Endothelial cell of umbilical vein (primary cell): ENCODE measurements around the gene SLC25A28.
A peak's percentile ranks its signal among the peaks of the same experiment; 100 is the strongest.

ENCODE experiments used
- EZH2 ChIP-seq: IDR thresholded peaks from 2 replicates; pipeline ENCODE4 v1.6.1; 2012; ENCODE audit warnings: borderline replicate concordance, low read depth, mild to moderate bottlenecking, moderate library complexity, low read length, inconsistent platforms; ENCODE audit not compliant: severe bottlenecking
- FOS ChIP-seq: IDR thresholded peaks from 2 replicates; pipeline ENCODE4 v1.6.1; 2011; ENCODE audit warnings: mild to moderate bottlenecking, low read length, moderate library complexity, borderline replicate concordance; ENCODE audit not compliant: insufficient read depth
- JUN ChIP-seq: IDR thresholded peaks from 2 replicates; pipeline ENCODE4 v1.6.1; 2011; ENCODE audit warnings: borderline replicate concordance, low read depth; ENCODE audit not compliant: insufficient read length, insufficient read depth
- MYC ChIP-seq: IDR thresholded peaks from one replicate; pipeline ENCODE4 v1.6.1; 2011; ENCODE audit warnings: mild to moderate bottlenecking, low read depth, low read length
- POLR2A ChIP-seq: IDR thresholded peaks from 2 replicates; pipeline ENCODE4 v1.6.1; 2012; ENCODE audit warnings: low read depth, mild to moderate bottlenecking, control low read depth, low read length
- POLR2AphosphoS5 ChIP-seq: IDR thresholded peaks from 2 replicates; pipeline ENCODE4 v1.6.1; 2012; ENCODE audit warnings: low read depth, mild to moderate bottlenecking, control low read depth, low read length, moderate library complexity; ENCODE audit not compliant: insufficient read depth
- TF ChIP-seq, protein P1 (sequence below), 2 donors: IDR thresholded peaks; 1 replicate in 1 of 2; 2 replicates in 1 of 2; pipeline ENCODE4 v1.5.1; 2011; ENCODE audit warnings: low read length in 2 of 2, mild to moderate bottlenecking in 2 of 2, moderate library complexity in 2 of 2, control low read depth in 1 of 2, inconsistent platforms in 1 of 2, low read depth in 1 of 2; ENCODE audit not compliant: insufficient read depth in 1 of 2; ENCODE audit errors: extremely low read depth in 1 of 2
- TF ChIP-seq, protein P2 (sequence below): IDR thresholded peaks from 2 replicates; pipeline ENCODE4 v1.6.1; 2011; ENCODE audit not compliant: insufficient read depth, insufficient read length

DNA sequence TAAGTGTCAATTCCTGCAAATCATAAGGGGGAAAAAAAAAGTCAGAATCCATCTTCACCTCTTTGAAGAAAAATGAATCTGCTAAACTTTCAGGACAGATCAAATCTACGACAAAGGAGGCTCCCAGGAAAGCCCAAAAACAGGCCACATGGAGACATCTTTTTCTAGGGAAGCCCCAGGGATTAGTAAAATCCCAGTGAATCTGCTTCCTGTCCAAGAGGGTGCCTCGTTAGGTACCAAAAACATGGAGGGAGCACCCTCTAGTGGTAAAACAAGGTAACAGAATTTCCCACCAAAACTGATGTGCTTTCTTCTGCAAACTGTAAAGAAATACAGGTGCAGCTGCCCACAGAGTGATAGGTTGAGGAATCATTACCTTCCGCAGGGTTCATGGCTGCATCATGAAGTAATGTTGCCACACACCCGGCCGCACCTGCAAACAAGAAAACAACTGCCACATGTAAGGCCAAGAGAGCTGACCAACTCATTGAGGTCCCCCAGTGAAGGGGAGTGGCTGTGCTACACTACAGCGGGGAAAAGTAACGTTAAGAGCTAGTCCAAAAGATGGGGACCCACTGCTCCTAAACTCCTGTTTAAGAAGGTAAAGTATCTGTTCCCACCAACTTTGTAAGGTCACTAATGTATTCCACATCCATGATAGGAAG, 7.9 kb downstream of the SLC25A28 start:
- TF ChIP-seq, protein P1, sequence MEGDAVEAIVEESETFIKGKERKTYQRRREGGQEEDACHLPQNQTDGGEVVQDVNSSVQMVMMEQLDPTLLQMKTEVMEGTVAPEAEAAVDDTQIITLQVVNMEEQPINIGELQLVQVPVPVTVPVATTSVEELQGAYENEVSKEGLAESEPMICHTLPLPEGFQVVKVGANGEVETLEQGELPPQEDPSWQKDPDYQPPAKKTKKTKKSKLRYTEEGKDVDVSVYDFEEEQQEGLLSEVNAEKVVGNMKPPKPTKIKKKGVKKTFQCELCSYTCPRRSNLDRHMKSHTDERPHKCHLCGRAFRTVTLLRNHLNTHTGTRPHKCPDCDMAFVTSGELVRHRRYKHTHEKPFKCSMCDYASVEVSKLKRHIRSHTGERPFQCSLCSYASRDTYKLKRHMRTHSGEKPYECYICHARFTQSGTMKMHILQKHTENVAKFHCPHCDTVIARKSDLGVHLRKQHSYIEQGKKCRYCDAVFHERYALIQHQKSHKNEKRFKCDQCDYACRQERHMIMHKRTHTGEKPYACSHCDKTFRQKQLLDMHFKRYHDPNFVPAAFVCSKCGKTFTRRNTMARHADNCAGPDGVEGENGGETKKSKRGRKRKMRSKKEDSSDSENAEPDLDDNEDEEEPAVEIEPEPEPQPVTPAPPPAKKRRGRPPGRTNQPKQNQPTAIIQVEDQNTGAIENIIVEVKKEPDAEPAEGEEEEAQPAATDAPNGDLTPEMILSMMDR (IDR thresholded peaks at IDR 0.05; ENCODE audit: extremely low read depth in 1 of 2, insufficient read depth in 1 of 2, low read depth in 1 of 2, low read length in 2 of 2): peak; percentile 66 to 67
- no peak for TF ChIP-seq POLR2A
- TF ChIP-seq EZH2: no peak
- TF ChIP-seq, protein P2, sequence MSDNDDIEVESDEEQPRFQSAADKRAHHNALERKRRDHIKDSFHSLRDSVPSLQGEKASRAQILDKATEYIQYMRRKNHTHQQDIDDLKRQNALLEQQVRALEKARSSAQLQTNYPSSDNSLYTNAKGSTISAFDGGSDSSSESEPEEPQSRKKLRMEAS: no peak
- TF ChIP-seq POLR2AphosphoS5: no peak
- TF ChIP-seq JUN: no peak
- TF ChIP-seq FOS: no peak
- TF ChIP-seq MYC: no peak
